PFSK-1 (cell line): Measurements from ENCODE around the gene SAA4.

Experiments used
- FOXP2 ChIP-seq: optimal IDR thresholded peaks from 2 replicates; pipeline ENCODE3; 2011; ENCODE audit warnings: borderline replicate concordance, control low read depth, inconsistent platforms; ENCODE audit not compliant: insufficient read depth; ENCODE audit errors: extremely low read length, extremely low read depth
- POLR2AphosphoS5 ChIP-seq: IDR thresholded peaks from 2 replicates; pipeline ENCODE4 v1.6.1; 2012; ENCODE audit warnings: low read depth, mild to moderate bottlenecking, control low read depth, low read length, moderate library complexity
- SIN3A ChIP-seq: IDR thresholded peaks from 2 replicates; pipeline ENCODE4 v1.6.1; 2012; ENCODE audit warnings: mild to moderate bottlenecking, low read length, moderate library complexity, borderline replicate concordance; ENCODE audit not compliant: insufficient read depth
- TAF1 ChIP-seq: IDR thresholded peaks from 2 replicates; pipeline ENCODE4 v1.6.1; 2012; ENCODE audit warnings: low read length, control low read depth, borderline replicate concordance; ENCODE audit not compliant: insufficient read depth
- TF ChIP-seq, protein P1 (sequence below), 2 experiments: IDR thresholded peaks; 2 replicates each; pipeline versions ENCODE4 v1.6.1 to v1.8.0; 2011 to 2012; ENCODE audit warnings: low read depth in 2 of 2, low read length in 2 of 2, control low read depth in 1 of 2, inconsistent platforms in 1 of 2, mild to moderate bottlenecking in 1 of 2, moderate library complexity in 1 of 2; ENCODE audit not compliant: insufficient read depth in 1 of 2

Gene SAA4

DNA sequence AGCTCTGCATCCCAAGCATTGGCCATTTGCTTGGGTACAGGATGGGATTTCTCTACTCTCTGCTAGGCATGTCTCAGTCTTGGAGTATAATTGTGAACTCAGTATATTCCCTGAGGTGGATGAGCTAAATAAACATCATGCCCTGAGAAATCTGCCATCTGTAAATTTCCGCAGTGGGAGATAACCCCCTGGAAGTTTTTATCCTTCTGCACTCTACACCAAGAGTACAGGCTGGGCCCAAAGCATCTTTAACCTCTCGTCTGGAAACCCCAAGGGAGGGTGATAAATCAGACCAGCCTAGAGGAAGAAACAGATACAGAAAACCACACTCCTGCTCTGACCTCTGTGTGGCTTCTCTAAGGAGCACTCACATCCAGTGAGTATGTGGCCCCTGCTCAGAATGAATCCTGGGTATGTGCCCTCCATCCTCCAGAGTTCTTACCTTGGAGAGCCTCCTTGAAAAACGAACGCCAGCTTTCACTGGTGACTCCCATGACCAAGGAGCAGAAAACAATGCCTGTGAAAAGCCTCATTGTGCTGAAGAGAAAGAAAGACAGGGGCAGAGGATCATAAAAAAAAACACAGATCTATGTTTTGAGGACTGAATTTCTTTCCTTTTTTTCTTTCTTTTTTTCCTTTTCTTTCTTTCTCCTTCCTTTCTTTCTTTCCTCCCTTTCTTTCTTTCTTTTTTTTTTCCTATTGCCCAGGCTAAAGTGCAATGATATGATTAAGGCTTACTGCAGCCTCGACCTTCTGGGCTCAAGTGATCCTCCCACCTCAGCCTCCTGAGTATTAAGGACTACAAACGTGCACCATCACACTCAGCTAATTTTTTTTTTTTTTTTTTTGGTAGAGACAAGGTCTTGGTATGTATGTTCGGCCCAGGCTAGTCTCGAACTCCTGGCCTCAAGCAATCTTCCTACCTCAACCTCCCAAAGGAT, 938 bp downstream of the SAA4 start:
- TF ChIP-seq SIN3A (no peak), TAF1 (no peak)

DNA sequence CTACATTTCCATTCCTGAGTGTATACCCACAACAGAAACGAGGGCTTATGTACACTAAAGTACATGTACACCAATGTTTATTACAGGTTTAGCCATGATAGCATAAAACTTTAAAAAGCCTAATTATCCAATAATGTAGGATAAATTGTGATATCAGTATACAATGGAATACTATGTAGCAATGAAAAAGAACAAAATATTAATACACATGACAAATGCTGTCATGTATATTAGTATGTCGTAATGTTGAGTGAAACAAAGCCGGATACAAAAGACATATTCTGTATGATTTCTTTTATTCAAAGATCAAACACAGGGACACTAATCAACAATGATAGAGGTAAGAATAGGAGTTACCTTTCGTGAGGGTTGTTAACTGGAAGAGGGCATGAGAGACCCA, 2.7 kb downstream of the SAA4 start:
- TF ChIP-seq TAF1 (no peak), SIN3A (no peak), FOXP2 (no peak), POLR2AphosphoS5 (no peak)
- TF ChIP-seq, protein P1, sequence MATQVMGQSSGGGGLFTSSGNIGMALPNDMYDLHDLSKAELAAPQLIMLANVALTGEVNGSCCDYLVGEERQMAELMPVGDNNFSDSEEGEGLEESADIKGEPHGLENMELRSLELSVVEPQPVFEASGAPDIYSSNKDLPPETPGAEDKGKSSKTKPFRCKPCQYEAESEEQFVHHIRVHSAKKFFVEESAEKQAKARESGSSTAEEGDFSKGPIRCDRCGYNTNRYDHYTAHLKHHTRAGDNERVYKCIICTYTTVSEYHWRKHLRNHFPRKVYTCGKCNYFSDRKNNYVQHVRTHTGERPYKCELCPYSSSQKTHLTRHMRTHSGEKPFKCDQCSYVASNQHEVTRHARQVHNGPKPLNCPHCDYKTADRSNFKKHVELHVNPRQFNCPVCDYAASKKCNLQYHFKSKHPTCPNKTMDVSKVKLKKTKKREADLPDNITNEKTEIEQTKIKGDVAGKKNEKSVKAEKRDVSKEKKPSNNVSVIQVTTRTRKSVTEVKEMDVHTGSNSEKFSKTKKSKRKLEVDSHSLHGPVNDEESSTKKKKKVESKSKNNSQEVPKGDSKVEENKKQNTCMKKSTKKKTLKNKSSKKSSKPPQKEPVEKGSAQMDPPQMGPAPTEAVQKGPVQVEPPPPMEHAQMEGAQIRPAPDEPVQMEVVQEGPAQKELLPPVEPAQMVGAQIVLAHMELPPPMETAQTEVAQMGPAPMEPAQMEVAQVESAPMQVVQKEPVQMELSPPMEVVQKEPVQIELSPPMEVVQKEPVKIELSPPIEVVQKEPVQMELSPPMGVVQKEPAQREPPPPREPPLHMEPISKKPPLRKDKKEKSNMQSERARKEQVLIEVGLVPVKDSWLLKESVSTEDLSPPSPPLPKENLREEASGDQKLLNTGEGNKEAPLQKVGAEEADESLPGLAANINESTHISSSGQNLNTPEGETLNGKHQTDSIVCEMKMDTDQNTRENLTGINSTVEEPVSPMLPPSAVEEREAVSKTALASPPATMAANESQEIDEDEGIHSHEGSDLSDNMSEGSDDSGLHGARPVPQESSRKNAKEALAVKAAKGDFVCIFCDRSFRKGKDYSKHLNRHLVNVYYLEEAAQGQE (IDR thresholded peaks at IDR 0.05; ENCODE audit: insufficient read depth in 1 of 2, low read depth in 2 of 2, low read length in 2 of 2) = no peak

DNA sequence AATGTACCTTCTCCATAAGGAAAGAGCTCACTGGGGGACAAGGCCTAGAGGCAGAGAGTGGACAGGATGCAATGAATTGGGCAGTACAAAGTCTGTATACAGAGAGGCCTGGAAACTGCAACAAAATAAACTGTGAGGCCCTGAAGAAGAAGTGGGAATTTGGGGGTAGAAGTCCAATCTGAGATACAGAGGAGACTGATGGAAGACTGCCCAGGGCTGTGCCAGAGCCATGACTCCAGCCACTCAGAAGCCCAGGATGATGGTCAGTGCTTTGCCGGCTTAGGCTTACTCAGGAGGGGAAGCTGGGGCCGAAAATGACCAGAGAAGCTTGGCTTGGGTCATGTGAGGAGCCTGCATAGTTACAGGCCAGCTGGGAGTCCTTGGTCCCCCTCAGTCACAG, 5.7 kb downstream of the SAA4 start:
- TF ChIP-seq TAF1 = no peak
- TF ChIP-seq, protein P1 (IDR thresholded peaks at IDR 0.05; ENCODE audit: insufficient read depth in 1 of 2, low read depth in 2 of 2, low read length in 2 of 2) = no peak
- no peak for TF ChIP-seq POLR2AphosphoS5
- TF ChIP-seq FOXP2 = no peak
- TF ChIP-seq SIN3A = no peak

DNA sequence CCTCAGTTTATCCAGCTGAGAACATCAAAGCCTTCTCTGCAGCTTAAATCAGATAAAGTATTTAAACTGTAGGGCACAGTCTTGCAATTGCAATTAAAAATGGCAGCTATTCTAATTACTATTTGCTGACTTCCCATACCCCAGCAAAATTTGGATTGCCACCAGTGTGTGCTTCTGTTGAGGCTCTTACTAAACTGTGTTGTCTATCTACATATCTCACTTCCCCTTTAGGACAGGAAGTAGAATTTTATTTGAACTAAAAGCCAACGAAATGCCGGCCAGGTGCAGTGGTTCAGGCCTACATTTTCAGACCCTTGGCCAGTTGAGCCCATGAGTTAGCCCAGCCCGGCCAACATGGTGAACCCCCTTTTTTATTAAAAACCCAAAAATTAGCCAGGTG, 7.1 kb downstream of the SAA4 start:
- TF ChIP-seq POLR2AphosphoS5 = no peak
- no peak for TF ChIP-seq SIN3A
- TF ChIP-seq, protein P1 (IDR thresholded peaks at IDR 0.05; ENCODE audit: insufficient read depth in 1 of 2, low read depth in 2 of 2, low read length in 2 of 2) = no peak
- TF ChIP-seq TAF1 = no peak
- no peak for TF ChIP-seq FOXP2

DNA sequence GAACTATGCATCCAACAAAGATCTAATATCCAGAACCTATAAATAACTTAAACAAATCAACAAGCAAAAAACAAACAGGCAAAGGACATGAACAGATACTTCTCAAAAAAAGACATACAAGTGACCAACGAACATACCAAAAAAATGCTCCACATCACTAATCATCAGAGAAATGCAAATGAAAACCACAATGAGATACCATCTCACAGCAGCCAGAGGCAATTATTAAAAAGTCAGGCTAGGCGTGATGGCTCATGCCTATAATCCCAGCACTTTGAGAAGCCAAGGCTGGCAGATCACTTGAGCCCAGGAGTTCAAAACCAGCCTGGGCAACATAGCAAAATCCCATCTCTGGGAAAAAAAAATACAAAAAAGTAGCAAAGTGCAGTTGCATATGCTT, 10.7 kb downstream of the SAA4 start:
- TF ChIP-seq TAF1 = no peak
- TF ChIP-seq SIN3A = no peak
- TF ChIP-seq, protein P1 (IDR thresholded peaks at IDR 0.05; ENCODE audit: insufficient read depth in 1 of 2, low read depth in 2 of 2, low read length in 2 of 2) = no peak
- no peak for TF ChIP-seq POLR2AphosphoS5
- TF ChIP-seq FOXP2 = no peak
